Activated T-cell treated with anti-CD3 and anti-CD28 coated beads for 48 hours (primary cell): ENCODE measurements around the gene WNT4.

ENCODE experiments used
- DNase-seq: peaks from one replicate; pipeline ENCODE4 v3.0.0-alpha.2; 2020; ENCODE audit warnings: low read depth

WNT4 gene

GRCh38 chr1:22163564-22163963 is 20.7 kb upstream of the WNT4 start:
- no peak for DNase-seq

- DNase-seq, result no peak
Observed at GRCh38 chr1:22163137-22163536, 20.2 kb upstream of the WNT4 start.

GRCh38 chr1:22159891-22160290 is 17.0 kb upstream of the WNT4 start:
- no peak for DNase-seq

- DNase-seq, result no peak
Observed at GRCh38 chr1:22158654-22159053, 15.8 kb upstream of the WNT4 start.

- no peak for DNase-seq
Observed at GRCh38 chr1:22157359-22157966, 14.6 kb upstream of the WNT4 start.

- no peak for DNase-seq
Observed at GRCh38 chr1:22155517-22155916, 12.6 kb upstream of the WNT4 start.

GRCh38 chr1:22154626-22155025 is 11.7 kb upstream of the WNT4 start:
- no peak for DNase-seq

GRCh38 chr1:22153660-22154437 is 11.0 kb upstream of the WNT4 start:
- no peak for DNase-seq

- no peak for DNase-seq
Observed at GRCh38 chr1:22150923-22151322, 8.0 kb upstream of the WNT4 start.

GRCh38 chr1:22142315-22143064 is 407 bp downstream of the WNT4 start:
- no peak for DNase-seq

GRCh38 chr1:22141554-22142314 is 1.2 kb downstream of the WNT4 start:
- DNase-seq, result no peak

GRCh38 chr1:22140694-22141093 is 2.2 kb downstream of the WNT4 start:
- DNase-seq, result no peak

GRCh38 chr1:22139817-22140216 is 3.1 kb downstream of the WNT4 start:
- no peak for DNase-seq

GRCh38 chr1:22139066-22139594 is 3.8 kb downstream of the WNT4 start:
- DNase-seq, result no peak

- no peak for DNase-seq
Observed at GRCh38 chr1:22137004-22137720, 5.7 kb downstream of the WNT4 start.

- DNase-seq, result no peak
Observed at GRCh38 chr1:22133931-22134324, 9.0 kb downstream of the WNT4 start.

- DNase-seq, result no peak
Observed at GRCh38 chr1:22133247-22133930, 9.5 kb downstream of the WNT4 start.

- no peak for DNase-seq
Observed at GRCh38 chr1:22132517-22133235, 10.2 kb downstream of the WNT4 start.

- peak; percentile 47 for DNase-seq
Observed at GRCh38 chr1:22131875-22132486, 10.9 kb downstream of the WNT4 start.

GRCh38 chr1:22131062-22131461 is 11.8 kb downstream of the WNT4 start:
- no peak for DNase-seq
